GM04504 (cell line): Measurements from ENCODE around the gene PIK3C2G.
A peak's percentile ranks its signal among the peaks of the same experiment; 100 is the strongest.
"Not testable (repeated sequence)": the region's sequence is repeated elsewhere in the genome, so short reads cannot be mapped to it uniquely, and the experiment has no call there.

Experiments used
- DNase-seq: peaks from one replicate; pipeline ENCODE4 v3.0.0-alpha.2; 2012; ENCODE audit warnings: low read depth

Gene PIK3C2G

GRCh38 chr12:18468246-18469075 lies 207.1 kb downstream of the PIK3C2G start:
- peak; percentile 31 for DNase-seq

DNA sequence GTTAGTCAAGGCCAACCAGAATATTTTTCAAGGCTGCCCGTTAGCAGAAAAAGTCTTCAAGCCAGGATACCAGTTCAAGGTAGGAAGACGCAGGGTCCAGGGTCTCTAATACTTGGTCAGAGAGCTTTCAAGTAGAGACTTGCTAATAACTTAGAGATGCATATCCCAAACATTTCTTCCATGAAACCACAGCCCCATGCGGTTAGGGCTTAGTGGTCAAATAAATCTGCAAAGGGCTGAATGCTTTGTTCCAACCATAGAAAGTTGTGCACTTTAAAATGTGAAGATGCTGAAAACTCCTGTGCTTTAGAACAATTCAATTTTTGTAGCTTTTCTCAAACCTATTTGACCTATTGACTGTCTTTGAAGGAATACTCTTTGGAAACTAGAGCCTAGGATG lies 208.9 kb downstream of the PIK3C2G start:
- no peak for DNase-seq

- no peak for DNase-seq
Measured at GRCh38 chr12:18472304-18472703, 211.0 kb downstream of the PIK3C2G start.

DNA sequence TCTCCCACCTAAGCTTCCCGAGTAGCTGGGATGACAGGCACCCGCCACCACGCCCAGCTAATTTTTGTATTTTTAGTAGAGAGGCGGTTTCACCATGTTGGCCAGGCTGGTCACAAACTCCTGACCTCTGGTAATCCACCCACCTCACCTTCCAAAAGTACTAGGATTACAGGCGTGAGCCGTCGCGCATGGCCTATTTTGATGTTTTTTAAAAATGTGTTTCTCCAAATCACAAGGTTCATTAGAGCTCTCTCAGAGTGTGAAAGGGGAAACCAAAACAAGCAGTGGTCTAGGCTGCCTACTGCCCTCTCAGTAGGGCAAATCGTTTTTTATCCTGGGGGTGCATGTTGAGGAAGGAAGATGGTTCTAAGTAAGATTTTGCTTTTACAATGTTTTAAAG lies 211.5 kb downstream of the PIK3C2G start:
- DNase-seq: no peak

DNA sequence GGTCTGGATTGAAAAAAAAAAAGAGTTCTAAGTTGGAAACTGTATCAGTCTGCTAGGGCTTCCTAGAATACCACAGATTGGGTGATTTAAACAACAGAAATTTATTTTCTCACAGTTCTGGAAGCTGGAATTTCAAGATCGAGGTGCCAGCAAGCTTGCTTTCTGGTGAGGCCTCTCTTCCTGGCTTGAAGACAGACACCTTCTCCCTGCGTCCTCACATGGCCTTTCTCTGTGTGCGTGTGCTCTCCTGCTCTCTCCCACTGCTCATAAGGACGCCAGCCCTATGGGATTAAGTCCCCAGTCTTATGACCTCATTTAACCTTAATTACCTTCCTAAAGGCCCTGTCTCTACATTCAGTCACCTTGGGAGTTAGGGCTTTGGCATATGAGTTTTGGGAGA lies 215.5 kb downstream of the PIK3C2G start:
- DNase-seq: no peak

- DNase-seq: no peak
Measured at GRCh38 chr12:18479256-18479655, 217.9 kb downstream of the PIK3C2G start.

DNA sequence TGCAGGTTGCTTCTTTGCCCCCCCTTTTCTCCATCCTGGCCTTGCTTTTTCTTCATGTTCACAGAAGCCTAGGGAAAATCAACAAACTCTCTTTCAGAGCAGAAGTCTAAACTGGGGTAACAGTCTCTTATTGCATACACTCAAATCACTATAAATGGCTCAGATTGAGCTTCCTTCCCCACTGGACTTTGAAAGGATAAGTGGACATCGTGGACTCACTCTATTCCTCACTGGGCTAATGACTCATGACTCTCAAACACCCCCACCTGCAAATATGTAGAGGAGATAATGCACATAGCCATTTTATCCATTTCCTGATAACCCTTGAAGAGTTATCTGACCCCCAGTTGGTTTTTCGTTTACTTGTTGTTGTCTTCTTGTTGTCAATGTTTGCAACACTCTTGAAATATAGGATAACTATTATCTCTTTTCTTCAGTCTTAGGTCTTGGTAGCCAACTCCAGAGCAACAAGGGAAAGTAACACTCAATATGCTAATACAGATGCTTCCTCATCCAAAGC lies 221.3 kb downstream of the PIK3C2G start:
- no peak for DNase-seq

DNA sequence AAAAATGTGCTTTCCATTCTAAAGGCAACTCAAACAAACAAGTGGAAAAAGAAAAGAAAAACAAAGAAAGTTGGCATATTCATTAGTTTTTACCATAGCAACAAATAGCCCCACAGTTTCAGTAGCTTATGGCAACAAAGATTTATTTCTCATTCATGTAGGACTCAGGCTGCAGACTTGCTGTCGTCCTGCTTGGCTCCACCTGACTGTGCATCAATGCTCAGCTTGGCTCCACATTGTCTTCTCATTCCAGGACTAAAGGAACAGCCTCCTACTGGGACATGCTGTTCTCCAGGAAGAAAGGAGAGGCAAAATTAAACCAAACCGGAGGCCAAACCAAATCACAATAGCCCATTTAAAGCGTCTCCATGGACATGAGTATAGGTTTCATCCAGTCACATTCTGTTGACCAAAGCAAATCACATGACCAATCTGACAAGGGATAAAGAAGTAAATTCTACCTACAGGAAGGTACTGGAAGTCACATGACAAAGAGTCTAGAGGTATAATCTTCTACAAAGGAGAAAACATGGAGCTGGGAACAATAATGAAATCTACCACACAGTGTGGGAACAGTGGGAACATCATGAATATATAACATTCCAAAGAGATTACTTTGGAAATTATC lies 222.5 kb downstream of the PIK3C2G start:
- DNase-seq: no peak

DNA sequence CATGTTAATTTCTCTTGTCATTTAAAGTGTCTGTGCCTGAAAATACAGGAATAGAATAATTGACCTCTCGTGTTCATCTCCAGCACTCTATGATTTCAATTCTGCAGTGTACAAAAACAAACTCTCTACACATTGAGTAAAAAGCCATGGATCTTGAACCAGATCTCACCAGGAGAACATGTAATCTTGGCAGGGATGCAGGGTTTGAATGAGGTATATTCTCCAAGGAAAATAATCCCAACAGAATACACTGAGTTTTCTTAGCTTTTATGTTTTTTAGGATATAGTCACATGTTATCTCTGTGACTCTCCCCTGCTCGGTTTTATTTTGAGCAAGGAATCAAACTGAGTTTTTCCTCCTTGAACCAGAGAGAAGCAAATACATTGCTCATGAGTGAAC lies 224.7 kb downstream of the PIK3C2G start:
- DNase-seq: no peak

GRCh38 chr12:18487509-18487908 lies 226.2 kb downstream of the PIK3C2G start:
- DNase-seq: no peak

GRCh38 chr12:18492372-18493025 lies 231.2 kb downstream of the PIK3C2G start:
- DNase-seq: no peak

GRCh38 chr12:18496156-18496555 lies 234.8 kb downstream of the PIK3C2G start:
- DNase-seq: no peak

- DNase-seq: not testable (repeated sequence)
Measured at GRCh38 chr12:18500160-18500574, 238.8 kb downstream of the PIK3C2G start.

- not testable (repeated sequence) for DNase-seq
Measured at GRCh38 chr12:18500736-18501135, 239.4 kb downstream of the PIK3C2G start.

DNA sequence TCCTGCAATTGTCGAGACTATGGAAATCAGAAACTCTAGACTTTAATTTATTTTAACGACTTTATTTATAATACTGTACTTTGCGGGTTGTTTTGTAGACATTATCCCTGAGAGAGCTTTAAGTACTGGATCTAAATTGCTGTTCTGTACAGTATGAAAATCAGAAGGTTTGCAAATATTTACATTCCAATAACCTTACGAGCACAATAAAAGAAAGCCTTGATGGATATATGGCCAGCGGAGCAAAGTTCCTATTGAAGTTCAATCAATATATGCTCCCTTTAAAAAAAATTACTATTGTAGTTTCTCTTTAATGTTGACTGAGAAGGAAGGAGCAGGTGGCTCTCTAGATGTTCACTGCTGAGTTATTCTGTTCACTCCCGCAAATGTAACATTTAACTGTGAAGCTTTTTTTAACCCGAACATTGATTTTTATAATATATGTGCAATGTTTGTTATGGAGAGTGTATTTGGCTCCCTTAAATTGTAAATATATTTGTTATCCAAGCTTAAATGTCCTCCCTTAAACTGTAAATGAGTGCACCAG lies 241.2 kb downstream of the PIK3C2G start:
- DNase-seq: no peak

DNA sequence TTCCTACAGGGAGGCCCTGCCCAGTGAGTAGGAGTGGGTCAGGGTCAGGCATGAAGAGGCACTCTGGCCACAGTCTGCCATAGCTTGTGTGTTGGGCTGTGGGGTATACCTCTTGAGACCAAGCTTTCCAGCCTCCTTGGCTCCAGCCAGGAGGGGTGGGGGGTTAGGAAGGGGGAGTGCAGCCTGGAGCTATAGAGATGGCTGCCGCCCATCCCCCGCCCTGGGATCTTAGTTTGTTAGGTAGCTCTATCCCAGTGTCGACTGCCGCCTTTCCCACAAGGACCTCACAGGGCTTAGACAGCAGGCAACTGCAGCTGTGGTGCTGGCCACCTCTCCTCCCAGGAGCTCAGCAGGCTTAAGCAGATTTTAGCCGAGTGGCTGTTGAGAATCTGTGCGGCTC lies 260.1 kb downstream of the PIK3C2G start:
- no peak for DNase-seq

DNA sequence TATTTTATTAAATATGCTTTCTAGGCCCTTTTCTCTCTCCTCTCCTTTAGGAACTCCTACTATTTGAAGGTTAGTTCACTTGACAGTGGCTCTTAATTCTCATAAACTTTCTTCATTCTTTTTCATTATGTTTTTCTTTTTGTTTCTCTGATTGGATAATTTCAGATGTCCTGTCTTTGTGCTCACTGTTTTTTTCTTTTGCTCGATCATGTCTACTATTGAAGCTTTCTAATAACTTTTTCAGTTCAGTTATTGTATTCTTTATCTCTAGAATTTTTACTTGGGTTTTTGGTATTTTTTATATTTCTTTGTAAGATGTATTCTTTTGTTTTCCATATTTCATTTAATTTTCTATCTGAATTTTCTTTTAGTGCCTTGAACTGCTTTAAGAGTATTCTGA lies 261.5 kb downstream of the PIK3C2G start:
- no peak for DNase-seq

GRCh38 chr12:18542497-18542896 lies 281.2 kb downstream of the PIK3C2G start:
- not testable (repeated sequence) for DNase-seq

DNA sequence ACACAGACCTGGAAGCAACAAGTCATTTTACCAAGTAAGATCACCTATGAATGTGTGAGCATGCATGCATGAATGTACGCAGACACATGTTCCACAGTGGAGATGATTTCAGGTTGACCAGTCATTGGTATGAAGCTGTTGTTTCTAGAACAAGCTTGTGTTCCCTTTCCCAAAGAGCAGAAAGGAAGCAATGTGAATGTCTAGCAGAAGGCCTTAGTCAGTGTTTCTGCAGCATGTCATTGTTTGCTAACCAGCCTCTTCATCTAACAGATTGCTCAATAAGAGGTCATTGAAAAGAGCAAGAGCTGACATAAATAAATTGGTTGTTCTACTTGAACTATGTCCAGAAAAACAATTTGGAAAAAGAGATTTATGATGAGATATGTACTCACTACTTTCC lies 285.1 kb downstream of the PIK3C2G start:
- peak; percentile 7 for DNase-seq

DNA sequence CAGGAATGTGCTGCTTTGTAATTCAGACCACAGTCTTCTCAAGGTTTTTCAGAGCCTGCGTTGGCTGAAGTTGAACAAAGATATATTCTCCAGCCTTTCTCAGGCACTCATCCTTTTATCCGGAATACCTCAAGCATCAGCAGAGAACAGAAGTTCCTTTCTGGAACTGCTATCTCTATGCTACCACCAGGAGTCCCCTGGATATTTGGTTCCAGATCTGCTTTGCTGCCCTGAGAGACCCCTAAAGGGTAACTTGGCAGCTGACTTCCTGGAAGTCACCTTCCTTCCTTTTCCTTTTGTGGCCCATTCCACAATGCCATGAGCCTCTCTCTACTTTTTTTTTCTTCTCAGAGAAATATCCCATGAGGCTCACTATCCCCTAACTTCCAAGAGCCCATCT lies 288.3 kb downstream of the PIK3C2G start:
- no peak for DNase-seq

- no peak for DNase-seq
Measured at GRCh38 chr12:18551106-18551505, 289.8 kb downstream of the PIK3C2G start.

DNA sequence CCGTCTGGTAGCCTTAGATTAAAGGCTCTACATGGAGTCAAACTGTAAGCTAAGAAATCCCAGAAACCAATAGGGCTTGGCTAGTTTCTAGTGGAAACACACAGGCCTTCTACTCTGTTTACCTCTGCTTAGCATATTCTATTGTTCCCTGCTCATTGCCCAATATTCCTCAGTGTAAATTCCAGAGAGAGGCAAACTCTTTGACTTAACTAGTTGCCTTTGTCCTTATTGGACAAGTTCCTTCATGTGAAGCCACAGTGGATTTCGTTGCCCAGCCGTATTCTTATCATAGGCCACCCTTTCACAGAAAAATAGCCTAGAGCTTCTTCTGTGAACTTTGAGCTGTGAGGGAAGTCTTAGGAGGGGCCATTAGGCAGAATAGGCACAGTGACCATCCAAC lies 290.4 kb downstream of the PIK3C2G start:
- no peak for DNase-seq

- no peak for DNase-seq
Measured at GRCh38 chr12:18552829-18553228, 291.5 kb downstream of the PIK3C2G start.
